Breast epithelium (tissue), 4 donors: Measurements from ENCODE around the gene B4GALNT4. TPM values are rescaled to one million over a fixed set of nuclear protein-coding genes. Genes with fewer than 3 reads are reported as not detected.
A peak's percentile ranks its signal among the peaks of the same experiment; 100 is the strongest.
"Not testable (repeated sequence)": the region's sequence is repeated elsewhere in the genome, so short reads cannot be mapped to it uniquely, and the experiment has no call there.

Source experiments
- DNase-seq, 2 donors: peaks; one replicate each; pipeline ENCODE4 v3.0.0-alpha.2; 2019; ENCODE audit warnings: low spot score in 2 of 2
- H3K27ac ChIP-seq, 2 donors: fragments of 200-600 bp; sonication (generic) in 1 of 2; one replicate each; pipeline ENCODE4 v1.5.1; 2016 to 2019; ENCODE audit warnings: mild to moderate bottlenecking in 1 of 2
- H3K27me3 ChIP-seq, 2 donors: fragments of 200-600 bp; sonication (generic) in 1 of 2; one replicate each; pipeline versions ENCODE4 v1.5.1 to v1.6.0; 2017 to 2019; ENCODE audit warnings: control low read depth in 1 of 2, mild to moderate bottlenecking in 1 of 2
- H3K36me3 ChIP-seq: fragments of 200-600 bp; one replicate; pipeline ENCODE4 v1.5.1; 2019
- H3K4me1 ChIP-seq, 2 donors: fragments of 200-600 bp; sonication (generic); one replicate each; pipeline ENCODE4 v1.5.1; 2016 to 2019; ENCODE audit warnings: control low read depth in 1 of 2
- H3K4me3 ChIP-seq, 3 donors: fragments of 200-600 bp; sonication (generic); 1 replicate in 2 of 3; 2 replicates in 1 of 3; pipeline ENCODE4 v1.5.1; 2016 to 2019; ENCODE audit warnings: mild to moderate bottlenecking in 3 of 3, moderate library complexity in 2 of 3
- H3K9me3 ChIP-seq, 2 donors: fragments of 200-600 bp; sonication (generic) in 1 of 2; one replicate each; pipeline ENCODE4 v1.5.1; 2016 to 2019; ENCODE audit warnings: control low read depth in 1 of 2
- POLR2A ChIP-seq: fragments of 450-650 bp; IDR thresholded peaks from one replicate; pipeline ENCODE4 v1.6.1; 2016; ENCODE audit warnings: antibody characterized with exemption, mild to moderate bottlenecking, moderate library complexity
- POLR2AphosphoS5 ChIP-seq, 3 donors: sonication (generic); formaldehyde crosslinking; IDR thresholded peaks; one replicate each; pipeline ENCODE4 v1.6.1; 2017; ENCODE audit warnings: antibody characterized with exemption in 3 of 3
- intact Hi-C: fragments of 100-400 bp; cut with DNase I; formaldehyde crosslinking; loops from one replicate; pipeline ENCODE4 v1.15.1; 2023; ENCODE audit warnings: low total_unique reads
- total RNA-seq, 3 donors: library from RNA; depleted of rRNA; stranded (reverse); fragments of >200 nt; gene quantifications; one replicate each; pipeline ENCODE4 v1.1.0, GENCODE V29; 2016
- TF ChIP-seq, protein P1 (sequence below), 3 donors: fragments of 450-650 bp; IDR thresholded peaks; one replicate each; pipeline ENCODE4 v1.5.1; 2016 to 2017; ENCODE audit warnings: antibody characterized with exemption in 3 of 3, mild to moderate bottlenecking in 3 of 3, moderate library complexity in 3 of 3

B4GALNT4 gene
- total RNA-seq, 3 donors from 2014 or later, result 0.48 to 11.3 (median 8.2) TPM

DNA sequence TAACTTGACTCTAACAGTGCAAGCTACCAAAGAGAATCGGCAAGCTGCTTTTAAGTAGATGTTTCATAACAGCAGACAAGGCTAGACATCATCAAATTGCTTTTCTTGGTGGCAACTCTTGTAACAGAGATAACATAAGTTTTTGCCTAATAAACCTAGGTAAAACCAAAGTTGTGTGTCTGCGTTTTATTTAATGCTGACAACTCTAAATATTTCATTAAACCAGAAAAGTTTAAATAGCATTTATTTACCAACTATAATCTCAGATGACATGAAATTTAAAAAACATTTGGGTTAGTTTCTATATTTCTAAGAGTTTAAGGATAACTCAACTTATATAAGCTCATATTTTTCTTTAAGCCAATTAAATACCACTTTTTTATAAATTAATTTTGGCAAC lies 29.3 kb upstream of the B4GALNT4 start:
- Histone ChIP-seq H3K27ac (no peak overlapping the region), H3K36me3 (no peaks in the 10 kb centered on the region), H3K27me3 (no peaks in the 10 kb centered on the region), H3K4me3 (no peak overlapping the region), H3K9me3 (no peaks in the 10 kb centered on the region), H3K4me1 (no peaks in the 10 kb centered on the region)
- TF ChIP-seq POLR2AphosphoS5 (IDR thresholded peaks at IDR 0.05), result no peak
- TF ChIP-seq, protein P1, sequence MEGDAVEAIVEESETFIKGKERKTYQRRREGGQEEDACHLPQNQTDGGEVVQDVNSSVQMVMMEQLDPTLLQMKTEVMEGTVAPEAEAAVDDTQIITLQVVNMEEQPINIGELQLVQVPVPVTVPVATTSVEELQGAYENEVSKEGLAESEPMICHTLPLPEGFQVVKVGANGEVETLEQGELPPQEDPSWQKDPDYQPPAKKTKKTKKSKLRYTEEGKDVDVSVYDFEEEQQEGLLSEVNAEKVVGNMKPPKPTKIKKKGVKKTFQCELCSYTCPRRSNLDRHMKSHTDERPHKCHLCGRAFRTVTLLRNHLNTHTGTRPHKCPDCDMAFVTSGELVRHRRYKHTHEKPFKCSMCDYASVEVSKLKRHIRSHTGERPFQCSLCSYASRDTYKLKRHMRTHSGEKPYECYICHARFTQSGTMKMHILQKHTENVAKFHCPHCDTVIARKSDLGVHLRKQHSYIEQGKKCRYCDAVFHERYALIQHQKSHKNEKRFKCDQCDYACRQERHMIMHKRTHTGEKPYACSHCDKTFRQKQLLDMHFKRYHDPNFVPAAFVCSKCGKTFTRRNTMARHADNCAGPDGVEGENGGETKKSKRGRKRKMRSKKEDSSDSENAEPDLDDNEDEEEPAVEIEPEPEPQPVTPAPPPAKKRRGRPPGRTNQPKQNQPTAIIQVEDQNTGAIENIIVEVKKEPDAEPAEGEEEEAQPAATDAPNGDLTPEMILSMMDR (IDR thresholded peaks at IDR 0.05), result no peak
- TF ChIP-seq POLR2A, result no peak
- no peak for DNase-seq
- intact Hi-C loops, result no loop called here

- TF ChIP-seq POLR2A (no peak), POLR2AphosphoS5 (IDR thresholded peaks at IDR 0.05) (no peak)
- TF ChIP-seq, protein P1 (IDR thresholded peaks at IDR 0.05), result no peak
- Histone ChIP-seq H3K4me1 (no peaks in the 10 kb centered on the region), H3K27me3 (no peaks in the 10 kb centered on the region), H3K9me3 (no peaks in the 10 kb centered on the region), H3K4me3 (no peak overlapping the region), H3K36me3 (no peaks in the 10 kb centered on the region), H3K27ac (no peak overlapping the region)
- DNase-seq, result no peak
- intact Hi-C loops, result no loop called here
These were observed 28.5 kb upstream of the B4GALNT4 start for GRCh38 chr11:340539-341512.

GRCh38 chr11:342328-342727 lies 27.0 kb upstream of the B4GALNT4 start:
- DNase-seq, result peak in 1 of 2 donors; percentile 3
- H3K4me3 ChIP-seq, result no peak overlapping the region
- no peaks in the 10 kb centered on the region for H3K36me3 ChIP-seq
- intact Hi-C loops, result no loop called here
- no peaks in the 10 kb centered on the region for H3K4me1 ChIP-seq
- no peaks in the 10 kb centered on the region for H3K9me3 ChIP-seq
- H3K27ac ChIP-seq, result peak overlapping the region; percentile 20 to 65
- TF ChIP-seq, protein P1 (IDR thresholded peaks at IDR 0.05), result no peak
- no peak for TF ChIP-seq POLR2AphosphoS5 (IDR thresholded peaks at IDR 0.05)
- no peak for TF ChIP-seq POLR2A
- H3K27me3 ChIP-seq, result no peaks in the 10 kb centered on the region

DNA sequence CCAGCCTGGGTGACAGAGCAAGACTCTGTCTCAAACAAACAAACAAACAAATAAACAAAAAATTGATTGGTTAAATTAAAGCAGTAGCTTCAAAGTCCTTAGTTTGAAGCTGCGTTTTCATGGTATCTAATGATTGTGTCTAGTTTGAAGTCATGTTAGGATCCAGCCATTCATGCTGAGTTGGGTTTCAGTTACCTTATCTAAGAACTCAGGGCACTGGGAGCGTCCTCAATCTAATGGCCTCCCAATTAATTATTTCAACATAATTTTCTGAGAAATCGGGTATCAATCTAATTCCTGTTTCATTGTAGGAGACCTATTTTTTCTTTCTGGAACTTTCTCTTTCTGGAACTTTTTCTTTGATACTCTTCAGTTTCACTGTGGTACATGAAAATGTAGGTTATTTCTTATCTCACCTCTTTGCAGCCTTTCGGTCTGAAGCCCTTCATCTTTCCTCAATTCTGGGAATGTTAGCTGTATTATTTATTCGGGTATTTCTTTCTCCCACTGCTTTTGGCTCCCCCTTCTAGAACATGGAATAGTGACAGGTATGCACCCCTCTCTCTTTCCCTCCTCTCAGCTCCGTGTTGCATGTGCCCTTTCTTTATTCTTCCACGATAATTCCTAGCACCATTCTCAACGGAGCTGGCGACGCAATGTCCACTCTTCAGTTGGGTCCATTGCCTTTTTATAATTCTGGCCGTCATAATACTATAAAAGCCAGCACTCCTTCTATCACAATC lies 24.3 kb upstream of the B4GALNT4 start:
- no peaks in the 10 kb centered on the region for H3K27me3 ChIP-seq
- H3K9me3 ChIP-seq, result no peaks in the 10 kb centered on the region
- H3K4me1 ChIP-seq, result no peaks in the 10 kb centered on the region
- H3K4me3 ChIP-seq, result no peak overlapping the region
- intact Hi-C loops, result no loop called here
- no peak for TF ChIP-seq POLR2AphosphoS5 (IDR thresholded peaks at IDR 0.05)
- TF ChIP-seq POLR2A, result no peak
- TF ChIP-seq, protein P1 (IDR thresholded peaks at IDR 0.05), result no peak
- peak in 1 of 2 donors; percentile 2 for DNase-seq
- H3K36me3 ChIP-seq, result no peaks in the 10 kb centered on the region
- no peak overlapping the region for H3K27ac ChIP-seq

DNA sequence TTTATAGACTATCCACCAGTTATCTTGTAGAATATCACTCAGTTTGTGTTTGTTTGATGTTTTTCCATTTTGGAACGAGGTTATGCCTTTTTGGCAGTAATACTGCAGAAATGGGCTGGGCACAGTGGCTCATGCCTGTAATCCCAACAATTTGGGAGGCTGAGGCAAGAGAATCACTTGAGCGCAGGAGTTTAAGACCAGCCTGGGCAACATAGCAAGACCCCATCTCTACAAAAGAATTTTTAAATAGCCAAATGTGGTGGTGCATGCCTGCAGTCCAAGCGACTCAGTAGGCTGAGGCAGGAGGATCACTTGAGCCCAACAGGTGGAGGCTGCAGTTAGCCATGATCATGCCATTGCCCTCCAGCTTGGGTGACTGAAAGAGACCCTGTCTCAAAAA lies 22.8 kb upstream of the B4GALNT4 start:
- no peak for DNase-seq

GRCh38 chr11:349270-349954 lies 19.9 kb upstream of the B4GALNT4 start:
- H3K36me3 ChIP-seq, H3K4me1 ChIP-seq, intact Hi-C loops, H3K9me3 ChIP-seq, H3K4me3 ChIP-seq, H3K27ac ChIP-seq, H3K27me3 ChIP-seq: not testable (repeated sequence)
- peak in 1 of 2 donors; percentile 38 for DNase-seq

More for the DNA sequence above, 22.8 kb upstream of the B4GALNT4 start:
- TF ChIP-seq POLR2AphosphoS5 (IDR thresholded peaks at IDR 0.05), result no peak
- TF ChIP-seq POLR2A, result no peak
- TF ChIP-seq, protein P1 (IDR thresholded peaks at IDR 0.05), result no peak
- no peaks in the 10 kb centered on the region for H3K27me3 ChIP-seq
- no peaks in the 10 kb centered on the region for H3K4me1 ChIP-seq
- no peak overlapping the region for H3K4me3 ChIP-seq
- no peak overlapping the region for H3K27ac ChIP-seq
- intact Hi-C loops, result no loop called here
- H3K9me3 ChIP-seq, result no peaks in the 10 kb centered on the region
- no peaks in the 10 kb centered on the region for H3K36me3 ChIP-seq
